ENCODE measurements around the gene TEF. TPM values are rescaled to one million over a fixed set of nuclear protein-coding genes. Genes with fewer than 3 reads are reported as not detected.

TEF gene
- total and polyA plus RNA-seq, 8 donors, result 6.7 to 29.1 (median 10.3) TPM

- Histone ChIP-seq H3K4me1 (peaks cover 31 to 48% (median 42%) of the 10 kb centered on the region in 4 donors), H3K4me3 (no peak overlapping the region), H3K27ac (peak overlapping the region; percentile 44 to 71 (median 56)), H3K36me3 (peaks cover 0 to 10% (median 2%) of the 10 kb centered on the region in 4 donors), H3K9me3 (no peaks in the 10 kb centered on the region), H3K27me3 (no peaks in the 10 kb centered on the region)
- intact Hi-C loops (cut with DNase I; ENCODE audit: low total_unique reads), result no loop called here
- WGBS, 5 donors, result 71 to 79% (median 72%) methylated on average over 5 to 6 of the region's 6 CpGs
- TF ChIP-seq CTCF (IDR thresholded peaks at IDR 0.05), result no peak
- no peak for TF ChIP-seq POLR2AphosphoS5 (IDR thresholded peaks at IDR 0.05)
- TF ChIP-seq EP300 (IDR thresholded peaks at IDR 0.05), result no peak
- TF ChIP-seq POLR2A (IDR thresholded peaks at IDR 0.05), result no peak
- DNase-seq, result no peak
These were observed 17.5 kb upstream of the TEF start for GRCh38 chr22:41364233-41364632.

- no peak for TF ChIP-seq CTCF (IDR thresholded peaks at IDR 0.05)
- no peak for TF ChIP-seq POLR2AphosphoS5 (IDR thresholded peaks at IDR 0.05)
- no peak for TF ChIP-seq POLR2A (IDR thresholded peaks at IDR 0.05)
- no peak for TF ChIP-seq EP300 (IDR thresholded peaks at IDR 0.05)
- no peak overlapping the region for H3K4me3 ChIP-seq
- H3K27me3 ChIP-seq, result no peaks in the 10 kb centered on the region
- peaks cover 37 to 55% (median 49%) of the 10 kb centered on the region in 4 donors for H3K4me1 ChIP-seq
- H3K27ac ChIP-seq, result peak overlapping the region; percentile 44 to 72 (median 56)
- no peaks in the 10 kb centered on the region for H3K9me3 ChIP-seq
- intact Hi-C loops (cut with DNase I; ENCODE audit: low total_unique reads), result no loop called here
- 23 to 38% (median 34%) methylated on average over 8 of the region's 8 CpGs for WGBS, 5 donors
- H3K36me3 ChIP-seq, result peaks cover 0 to 6% (median 0%) of the 10 kb centered on the region in 4 donors
- peak in 1 of 2 donors; percentile 71 for DNase-seq
These were observed 16.8 kb upstream of the TEF start for GRCh38 chr22:41364955-41365354.

- H3K9me3 ChIP-seq, result no peaks in the 10 kb centered on the region
- no peak for DNase-seq
- peaks cover 42 to 60% (median 53%) of the 10 kb centered on the region in 4 donors for H3K4me1 ChIP-seq
- WGBS, 5 donors, result 25 to 57% (median 45%) methylated on average over 5 of the region's 5 CpGs
- intact Hi-C loops (cut with DNase I; ENCODE audit: low total_unique reads), result no loop called here
- no peaks in the 10 kb centered on the region for H3K27me3 ChIP-seq
- peak overlapping the region in 3 of 5 donors; percentile 56 to 85 (median 71) for H3K27ac ChIP-seq
- no peak overlapping the region for H3K4me3 ChIP-seq
- peaks cover 0 to 1% (median 0%) of the 10 kb centered on the region in 4 donors for H3K36me3 ChIP-seq
- TF ChIP-seq CTCF (IDR thresholded peaks at IDR 0.05) (no peak), POLR2AphosphoS5 (IDR thresholded peaks at IDR 0.05) (no peak), POLR2A (IDR thresholded peaks at IDR 0.05) (no peak), EP300 (IDR thresholded peaks at IDR 0.05) (no peak)
These were observed 16.3 kb upstream of the TEF start for GRCh38 chr22:41365425-41365824.

GRCh38 chr22:41366323-41367029 is 15.3 kb upstream of the TEF start:
- Histone ChIP-seq H3K27me3 (no peaks in the 10 kb centered on the region), H3K9me3 (no peaks in the 10 kb centered on the region), H3K36me3 (no peaks in the 10 kb centered on the region), H3K4me3 (peak overlapping the region; percentile 43 to 51 (median 44)), H3K4me1 (peaks cover 43 to 70% (median 55%) of the 10 kb centered on the region in 4 donors), H3K27ac (peak overlapping the region; percentile 67 to 85 (median 71))
- WGBS, 5 donors, result 58 to 66% (median 62%) methylated on average over 16 to 17 of the region's 17 CpGs
- intact Hi-C loops (cut with DNase I; ENCODE audit: low total_unique reads), result no loop called here
- TF ChIP-seq CTCF (IDR thresholded peaks at IDR 0.05), result no peak
- no peak for TF ChIP-seq POLR2A (IDR thresholded peaks at IDR 0.05)
- TF ChIP-seq POLR2AphosphoS5 (IDR thresholded peaks at IDR 0.05), result no peak
- no peak for TF ChIP-seq EP300 (IDR thresholded peaks at IDR 0.05)
- no peak for DNase-seq
